HG02870 (cell line): ENCODE results near the gene COX8C.
"Not testable (repeated sequence)": the region's sequence is repeated elsewhere in the genome, so short reads cannot be mapped to it uniquely, and the experiment has no call there.

Source experiments
- ATAC-seq: cut with Tn5 transposase; IDR thresholded peaks from one replicate; pipeline ENCODE4 v1.9.1; 2021; ENCODE audit warnings: mild to moderate bottlenecking, moderate library complexity; ENCODE audit not compliant: unreplicated experiment

The COX8C gene

GRCh38 chr14:93368996-93369712 is 22.2 kb downstream of the COX8C start:
- no peak for ATAC-seq

- peak; percentile 90 for ATAC-seq
Measured at GRCh38 chr14:93369713-93370266, 22.8 kb downstream of the COX8C start.

- ATAC-seq: peak; percentile 95
Measured at GRCh38 chr14:93375673-93376156, 28.7 kb downstream of the COX8C start.

- no peak for ATAC-seq
Measured at GRCh38 chr14:93379831-93380230, 32.8 kb downstream of the COX8C start.

GRCh38 chr14:93381644-93382043 is 34.7 kb downstream of the COX8C start:
- ATAC-seq: peak; percentile 71

GRCh38 chr14:93384256-93384655 is 37.3 kb downstream of the COX8C start:
- not testable (repeated sequence) for ATAC-seq

GRCh38 chr14:93395231-93395630 is 48.2 kb downstream of the COX8C start:
- ATAC-seq: no peak

- no peak for ATAC-seq
Measured at GRCh38 chr14:93396456-93396855, 49.5 kb downstream of the COX8C start.
